Left ventricle myocardium superior (tissue), 1 donor: ENCODE data around the gene SCAPER. TPM values are rescaled to one million over a fixed set of nuclear protein-coding genes. Genes with fewer than 3 reads are reported as not detected.
"Not testable (repeated sequence)": the region's sequence is repeated elsewhere in the genome, so short reads cannot be mapped to it uniquely, and the experiment has no call there.

Experiments used
- ATAC-seq: fragments of 200-7000 bp; cut with Tn5 transposase; one replicate; pipeline ENCODE4 v1.9.1; 2020; ENCODE audit warnings: mild to moderate bottlenecking, moderate library complexity
- DNase-seq: peaks from one replicate; pipeline ENCODE4 v3.0.0-alpha.2; 2020
- intact Hi-C: fragments of 100-400 bp; cut with micrococcal nuclease; formaldehyde crosslinking; loops from one replicate; pipeline ENCODE4 v1.11.0; 2022
- total RNA-seq: library from RNA; stranded (reverse); fragmentation: NEBNext Ultra II Directional; extraction: Animal tissue kit (Norgen Biotek cat#: 25700); gene quantifications from one replicate; pipeline ENCODE4 v1.2.1, GENCODE V29; 2021
- donor health status: DM: no; HTN: yes; CAD: no; lungs with severe emphysema.

Gene SCAPER
- total RNA-seq, 1 donor from 2014 or later = 54.9 TPM

GRCh38 chr15:76803049-76803571 lies 102.0 kb downstream of the SCAPER start:
- ATAC-seq (no peak), DNase-seq (no peak)
- intact Hi-C loops = no loop called here

DNA sequence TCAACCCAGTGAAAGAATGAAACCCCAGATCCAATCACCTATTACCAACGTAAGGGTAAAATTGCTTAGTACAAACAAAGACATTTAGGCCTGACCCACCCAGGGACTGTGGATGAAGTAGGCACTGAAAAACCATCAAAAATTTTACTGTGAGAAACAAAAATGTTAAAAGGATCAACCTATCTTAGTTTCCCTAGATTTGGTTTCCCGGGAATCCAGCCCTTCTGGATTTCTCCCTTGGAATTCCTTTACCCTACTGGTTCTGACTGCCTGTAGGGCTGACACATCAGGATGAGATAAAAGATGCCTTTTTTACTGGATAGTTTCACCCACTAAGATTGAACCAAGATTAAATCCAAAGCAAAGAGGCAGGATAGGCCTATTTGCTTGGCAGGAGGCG lies 102.7 kb downstream of the SCAPER start:
- DNase-seq = no peak
- intact Hi-C loops = no loop called here
- ATAC-seq = no peak

GRCh38 chr15:76799760-76800159 lies 105.4 kb downstream of the SCAPER start:
- intact Hi-C loops = no loop called here
- no peak for ATAC-seq
- DNase-seq = no peak

GRCh38 chr15:76795217-76795616 lies 109.9 kb downstream of the SCAPER start:
- ATAC-seq (no peak), DNase-seq (no peak)
- intact Hi-C loops = no loop called here

DNA sequence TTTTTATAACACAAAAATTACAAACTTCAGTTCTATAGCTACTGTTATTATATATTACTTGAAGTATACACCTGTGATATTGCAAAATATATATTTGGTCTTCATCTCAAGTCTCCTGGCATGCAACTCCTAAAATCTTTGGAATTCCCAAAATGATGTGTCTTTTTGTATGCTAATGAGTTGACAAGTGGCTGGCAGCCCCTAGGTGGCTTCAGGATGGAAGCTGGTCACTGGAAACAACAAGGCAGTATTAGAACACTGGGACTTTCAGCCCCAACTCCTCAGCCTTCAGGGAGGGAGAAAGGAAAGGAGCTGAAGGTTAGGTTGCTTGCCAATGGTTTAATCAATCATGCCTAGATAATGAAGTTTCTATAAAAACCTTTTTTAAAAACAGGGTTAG lies 112.0 kb downstream of the SCAPER start:
- DNase-seq (no peak), ATAC-seq (no peak)
- intact Hi-C loops = no loop called here

GRCh38 chr15:76791511-76791910 lies 113.6 kb downstream of the SCAPER start:
- no peak for ATAC-seq

DNA sequence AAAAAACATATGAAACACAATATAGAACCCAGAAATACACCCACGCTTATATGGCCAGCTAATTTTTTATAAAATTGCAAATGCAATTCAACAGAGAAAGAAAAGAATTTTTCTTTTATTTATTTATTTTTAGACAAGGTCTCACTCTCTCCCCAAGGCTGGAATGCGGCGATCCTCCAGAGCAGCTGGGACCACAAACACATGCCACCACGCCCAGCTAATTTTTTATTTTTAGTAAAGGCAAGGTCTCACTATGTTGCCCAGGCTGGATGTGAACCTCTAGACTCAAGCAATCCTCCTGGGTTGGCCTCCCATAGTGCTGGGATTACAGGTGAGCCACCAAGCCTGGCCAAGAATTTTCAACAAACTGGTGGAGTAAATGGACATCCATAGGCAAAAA lies 117.9 kb downstream of the SCAPER start:
- ATAC-seq = no peak

More at GRCh38 chr15:76791511-76791910, 113.6 kb downstream of the SCAPER start:
- intact Hi-C loops = no loop called here
- no peak for DNase-seq

DNA sequence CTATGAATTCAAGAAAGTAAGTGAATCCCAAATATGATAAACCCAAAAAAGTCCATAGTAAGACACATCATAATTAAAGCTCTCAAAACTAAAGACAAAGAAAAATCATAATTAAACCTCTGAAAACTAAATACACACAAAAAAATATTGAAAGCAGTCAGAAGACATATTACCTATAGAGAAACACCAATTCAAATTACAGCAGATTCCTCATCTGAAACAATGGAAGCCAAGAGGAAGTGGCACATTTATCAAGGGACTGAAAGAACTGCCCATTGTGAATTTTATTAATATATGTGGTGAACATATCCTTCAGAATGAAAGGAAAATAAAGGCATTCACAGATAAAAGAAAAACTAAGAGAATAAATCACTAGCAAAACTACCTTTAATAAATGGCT lies 128.2 kb downstream of the SCAPER start:
- no peak for DNase-seq
- intact Hi-C loops = no loop called here
- ATAC-seq = no peak

More for the DNA sequence above, 117.9 kb downstream of the SCAPER start:
- intact Hi-C loops = no loop called here
- DNase-seq = no peak

- intact Hi-C loops = no loop called here
- ATAC-seq = no peak
Measured at GRCh38 chr15:76776480-76776879, 128.7 kb downstream of the SCAPER start.

DNA sequence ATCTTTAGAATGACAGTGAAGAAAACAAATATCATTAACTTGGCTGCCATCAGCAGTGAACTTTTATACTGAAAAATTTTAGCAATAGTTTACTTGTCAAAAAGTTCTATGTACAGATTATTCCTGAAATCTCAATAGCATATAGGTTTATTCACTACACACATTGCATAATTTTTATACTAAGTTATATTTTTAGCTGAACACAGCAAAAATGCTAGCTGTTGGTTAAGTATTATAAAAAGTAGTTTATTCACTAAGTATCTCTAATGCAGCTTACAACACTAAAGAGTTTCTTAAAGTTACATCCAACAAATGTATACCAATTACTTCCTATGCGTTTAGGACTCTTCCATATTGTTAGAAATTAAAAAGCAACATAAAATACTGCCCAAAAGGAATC lies 131.9 kb downstream of the SCAPER start:
- no peak for ATAC-seq

More at GRCh38 chr15:76776480-76776879, 128.7 kb downstream of the SCAPER start:
- DNase-seq = no peak

DNA sequence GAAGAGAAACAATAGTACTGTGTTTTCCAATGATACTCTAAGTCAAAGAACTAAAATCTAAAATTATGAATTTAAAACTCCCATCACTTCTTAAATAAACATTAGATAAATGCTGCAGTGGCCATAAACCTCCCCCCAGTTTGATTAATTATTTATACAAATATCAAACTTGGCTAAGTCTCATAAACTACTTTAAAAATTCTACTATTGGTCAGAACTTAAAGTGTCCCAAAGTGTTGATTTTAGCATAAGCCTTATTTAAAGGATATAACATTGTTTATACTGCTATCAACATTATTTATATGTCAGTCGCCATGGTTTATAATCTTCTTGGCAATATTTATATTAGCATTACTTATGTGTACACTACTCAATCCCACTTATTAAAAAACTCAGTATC lies 132.4 kb downstream of the SCAPER start:
- intact Hi-C loops = no loop called here
- no peak for ATAC-seq
- DNase-seq = no peak

More for the DNA sequence above, 131.9 kb downstream of the SCAPER start:
- intact Hi-C loops = no loop called here
- no peak for DNase-seq

GRCh38 chr15:76764004-76764403 lies 141.1 kb downstream of the SCAPER start:
- DNase-seq (no peak), ATAC-seq (no peak)
- intact Hi-C loops = no loop called here

DNA sequence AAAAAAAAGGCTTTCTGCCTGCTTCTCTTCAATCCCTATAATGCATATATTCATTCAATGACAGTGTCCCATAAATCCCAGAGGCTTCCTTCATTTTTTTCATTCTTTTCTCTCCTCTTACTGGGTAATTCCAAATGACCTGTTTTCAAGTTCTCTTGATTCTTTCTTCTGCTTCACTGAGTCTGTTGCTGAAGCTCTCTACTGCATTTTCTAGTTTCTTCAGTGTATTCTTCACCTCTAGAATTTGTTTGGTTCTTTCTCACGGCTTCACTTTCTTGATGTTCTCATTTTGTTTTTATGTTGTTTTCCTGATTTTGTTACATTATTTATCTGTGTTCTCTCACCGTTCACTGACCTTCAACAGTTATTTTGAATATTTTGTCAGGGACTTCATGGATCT lies 141.6 kb downstream of the SCAPER start:
- intact Hi-C loops = no loop called here
- DNase-seq (no peak), ATAC-seq (no peak)

GRCh38 chr15:76756381-76756780 lies 148.8 kb downstream of the SCAPER start:
- no peak for DNase-seq
- no peak for ATAC-seq
- intact Hi-C loops = no loop called here

GRCh38 chr15:76753771-76754170 lies 151.4 kb downstream of the SCAPER start:
- intact Hi-C loops = no loop called here
- no peak for DNase-seq
- no peak for ATAC-seq

DNA sequence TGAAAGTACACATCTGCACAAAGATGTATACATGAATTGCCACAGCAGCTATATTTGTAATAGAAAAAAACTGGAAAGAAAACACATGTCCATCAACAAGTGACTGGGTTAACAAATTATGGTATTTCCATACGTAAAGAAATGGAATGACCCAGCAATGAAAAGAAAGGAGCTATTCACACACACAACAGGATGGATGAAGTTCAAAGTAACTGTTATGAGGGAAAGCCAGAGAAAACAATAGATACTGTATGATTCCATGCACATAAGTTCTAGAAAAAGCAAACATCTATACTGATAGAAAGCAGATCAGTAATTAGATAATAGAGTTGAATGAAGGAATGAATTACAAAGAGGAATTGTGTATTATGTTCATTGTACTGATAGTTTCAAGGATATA lies 152.0 kb downstream of the SCAPER start:
- ATAC-seq = no peak
- DNase-seq = no peak
- intact Hi-C loops = no loop called here

DNA sequence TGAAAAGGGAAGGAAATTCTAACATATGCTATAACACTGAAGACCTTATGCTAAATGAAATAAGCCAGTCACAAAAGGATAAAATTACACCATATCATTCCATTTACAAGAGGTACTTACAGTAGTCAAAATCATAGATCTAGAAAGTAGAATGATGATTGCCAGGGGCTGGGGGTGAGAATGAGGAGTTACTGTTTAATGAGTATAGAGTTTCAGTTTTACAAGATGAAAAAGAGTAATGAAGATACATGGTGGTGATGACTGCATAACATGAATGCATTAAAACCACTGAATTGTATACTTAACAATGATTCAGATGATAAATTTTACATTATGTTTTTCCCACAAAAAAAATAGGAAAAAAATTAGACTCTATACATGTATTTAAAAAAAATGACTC lies 152.6 kb downstream of the SCAPER start:
- no peak for ATAC-seq
- intact Hi-C loops = no loop called here

GRCh38 chr15:76737573-76737972 lies 167.6 kb downstream of the SCAPER start:
- DNase-seq (no peak), ATAC-seq (no peak)
- intact Hi-C loops = no loop called here

More for the DNA sequence above, 152.6 kb downstream of the SCAPER start:
- DNase-seq = no peak

DNA sequence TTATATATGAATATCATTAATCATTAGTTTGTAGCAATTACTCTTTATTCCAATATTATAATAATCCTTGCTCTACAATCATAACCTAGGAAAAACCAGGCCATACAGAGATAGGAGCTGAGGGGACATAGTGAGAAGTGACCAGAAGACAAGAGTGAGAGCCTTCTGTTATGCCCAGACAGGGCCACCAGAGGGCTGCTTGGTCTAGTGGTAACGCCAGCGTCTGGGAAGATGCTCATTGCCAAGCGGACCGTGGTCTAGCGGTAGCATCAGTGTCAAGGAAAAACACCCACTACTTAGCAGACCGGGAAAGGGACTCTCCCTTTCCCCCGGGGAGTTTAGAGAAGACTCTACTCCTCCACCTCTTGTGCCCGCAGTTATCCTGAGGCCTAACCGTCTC lies 172.8 kb downstream of the SCAPER start:
- ATAC-seq, DNase-seq, intact Hi-C loops: not testable (repeated sequence)

DNA sequence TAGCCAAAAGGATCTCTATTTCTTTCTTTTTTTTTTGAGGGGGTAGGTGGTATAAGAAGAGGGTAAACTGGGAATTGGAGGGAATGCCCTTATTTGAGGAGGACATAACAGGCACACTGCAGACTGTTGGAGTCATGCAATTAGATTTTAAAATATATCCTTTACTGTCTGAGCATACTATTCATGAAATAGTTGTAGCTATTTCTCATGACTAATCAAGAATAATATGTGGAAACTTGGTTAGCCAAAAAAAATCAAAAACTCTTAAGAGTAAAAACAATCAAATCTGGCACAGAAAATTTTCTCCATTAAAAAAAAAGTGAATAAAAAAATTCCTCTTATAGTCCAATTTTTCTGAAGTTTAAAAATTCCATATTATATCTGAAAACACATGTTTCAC lies 174.9 kb downstream of the SCAPER start:
- intact Hi-C loops = no loop called here
- ATAC-seq (no peak), DNase-seq (no peak)

- no peak for DNase-seq
- ATAC-seq = no peak
- intact Hi-C loops = no loop called here
Measured at GRCh38 chr15:76718863-76719262, 186.3 kb downstream of the SCAPER start.

DNA sequence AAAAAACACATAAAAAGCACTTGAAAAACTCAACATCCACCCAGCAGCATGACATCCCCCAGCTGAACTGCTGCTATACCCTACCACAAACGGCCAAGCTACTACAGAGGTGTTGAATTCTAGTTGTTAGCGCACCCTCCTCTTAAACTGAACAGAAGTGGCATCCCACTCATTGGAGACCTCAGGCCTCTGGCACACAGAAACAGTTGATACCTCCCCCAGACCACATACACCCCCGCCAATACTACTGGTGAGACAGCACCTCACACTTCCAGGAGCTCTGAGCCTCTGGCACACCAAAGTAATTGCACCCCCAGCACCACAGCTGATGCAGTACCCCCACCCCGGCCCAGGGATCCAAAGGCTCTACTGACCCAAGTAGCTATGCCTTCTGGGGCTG lies 190.2 kb downstream of the SCAPER start:
- DNase-seq (no peak), ATAC-seq (no peak)
- intact Hi-C loops = no loop called here
